CD14-positive monocyte (primary cell): ENCODE measurements around the gene SOBP. TPM values are rescaled to one million over a fixed set of nuclear protein-coding genes. Genes with fewer than 3 reads are reported as not detected.

Experiments
- DNase-seq, 3 donors: peaks; one replicate each; pipeline ENCODE4 v3.0.0-alpha.2; 2011 to 2022
- H2AFZ ChIP-seq: 2 replicates; pipeline ENCODE4 v1.6.0; 2012; ENCODE audit warnings: mild to moderate bottlenecking, low read depth, low read length, inconsistent platforms; ENCODE audit not compliant: insufficient read depth, poor library complexity, severe bottlenecking
- H3K27ac ChIP-seq, 2 donors: 1 replicate in 1 of 2; 2 replicates in 1 of 2; pipeline ENCODE4 v1.5.1; 2012 to 2013; ENCODE audit warnings: low read length in 2 of 2, control low read depth in 1 of 2, inconsistent platforms in 1 of 2, low read depth in 1 of 2, mild to moderate bottlenecking in 1 of 2
- H3K27me3 ChIP-seq, 2 donors: one replicate each; pipeline versions ENCODE4 v1.6.0 to v1.6.1; 2011 to 2013; ENCODE audit warnings: low read length in 2 of 2; ENCODE audit not compliant: control insufficient read depth in 2 of 2, insufficient read depth in 2 of 2
- H3K36me3 ChIP-seq, 2 donors: replicated peaks in 1 of 2; 1 replicate in 1 of 2; 2 replicates in 1 of 2; pipeline versions ENCODE4 v1.5.1 to v1.6.1; 2012 to 2013; ENCODE audit warnings: low read length in 2 of 2, control low read depth in 1 of 2, inconsistent platforms in 1 of 2, mild to moderate bottlenecking in 1 of 2; ENCODE audit not compliant: insufficient read depth in 2 of 2, control insufficient read depth in 1 of 2
- H3K4me1 ChIP-seq, 2 donors: 1 replicate in 1 of 2; 2 replicates in 1 of 2; pipeline versions ENCODE4 v1.5.1 to v1.6.1; 2012 to 2013; ENCODE audit warnings: low read length in 2 of 2, control low read depth in 1 of 2, inconsistent platforms in 1 of 2, mild to moderate bottlenecking in 1 of 2, moderate library complexity in 1 of 2; ENCODE audit not compliant: insufficient read depth in 2 of 2, control insufficient read depth in 1 of 2
- H3K4me2 ChIP-seq: replicated peaks from 2 replicates; pipeline ENCODE3; 2012; ENCODE audit warnings: low read length, moderate library complexity, mild to moderate bottlenecking; ENCODE audit not compliant: poor library complexity, severe bottlenecking; ENCODE audit errors: extremely low read depth
- H3K4me3 ChIP-seq, 3 experiments: fragments of 200-600 bp in 1 of 3; sonication (generic) in 1 of 3; replicated peaks in 1 of 3; 1 replicate in 2 of 3; 2 replicates in 1 of 3; pipeline ENCODE4 v1.5.1; 2011 to 2013; ENCODE audit warnings: low read length in 3 of 3, mild to moderate bottlenecking in 3 of 3, control low read depth in 2 of 3, low read depth in 2 of 3, inconsistent platforms in 1 of 3, moderate library complexity in 1 of 3
- H3K79me2 ChIP-seq: 2 replicates; pipeline ENCODE4 v1.6.0; 2012; ENCODE audit warnings: mild to moderate bottlenecking, control low read depth, inconsistent platforms, low read length, moderate library complexity; ENCODE audit not compliant: insufficient read depth
- H3K9ac ChIP-seq: 2 replicates; pipeline ENCODE4 v1.6.0; 2017; ENCODE audit warnings: low read length, mild to moderate bottlenecking; ENCODE audit not compliant: insufficient read depth, poor library complexity, severe bottlenecking
- H3K9me3 ChIP-seq, 2 donors: replicated peaks in 1 of 2; 1 replicate in 1 of 2; 2 replicates in 1 of 2; pipeline versions ENCODE4 v1.5.1 to v1.6.1; 2012 to 2013; ENCODE audit warnings: low read length in 2 of 2, control low read depth in 1 of 2; ENCODE audit not compliant: control insufficient read depth in 1 of 2, insufficient read depth in 1 of 2
- H4K20me1 ChIP-seq: 2 replicates; pipeline ENCODE4 v1.6.0; 2012; ENCODE audit warnings: mild to moderate bottlenecking, low read length, control low read depth, moderate library complexity; ENCODE audit not compliant: insufficient read depth
- H3K27ac Mint-ChIP-seq, 7 donors: one replicate each; pipeline ENCODE4 v1.8.0; 2020; ENCODE audit warnings: mild to moderate bottlenecking in 7 of 7, mixed read lengths in 7 of 7, moderate library complexity in 6 of 7, inconsistent platforms in 2 of 7
- H3K27me3 Mint-ChIP-seq, 3 donors: one replicate each; pipeline ENCODE4 v1.8.0; 2021 to 2022; ENCODE audit warnings: low read depth in 3 of 3, mild to moderate bottlenecking in 3 of 3, mixed read lengths in 3 of 3, moderate library complexity in 3 of 3, inconsistent platforms in 1 of 3
- H3K36me3 Mint-ChIP-seq, 2 donors: one replicate each; pipeline ENCODE4 v1.8.0; 2020; ENCODE audit warnings: mixed read lengths in 2 of 2, inconsistent platforms in 1 of 2, mild to moderate bottlenecking in 1 of 2
- H3K4me1 Mint-ChIP-seq: one replicate; pipeline ENCODE4 v1.8.0; 2020; ENCODE audit warnings: mild to moderate bottlenecking, mixed read lengths
- H3K4me3 Mint-ChIP-seq, 2 donors: one replicate each; pipeline ENCODE4 v1.8.0; 2020; ENCODE audit warnings: mild to moderate bottlenecking in 2 of 2, mixed read lengths in 2 of 2, moderate library complexity in 1 of 2
- H3K9me3 Mint-ChIP-seq, 7 donors: one replicate each; pipeline ENCODE4 v1.8.0; 2020 to 2022; ENCODE audit warnings: mixed read lengths in 7 of 7, mild to moderate bottlenecking in 6 of 7, moderate library complexity in 6 of 7, inconsistent platforms in 2 of 7
- WGBS: methylation state at CpG from one replicate; pipeline ENCODE4 v1.1.5; 2013; ENCODE audit warnings: missing lambda C conversion rate; ENCODE audit not compliant: insufficient coverage; 5-methylcytosine and 5-hydroxymethylcytosine counted together
- intact Hi-C, 2 donors: fragments of 100-400 bp; cut with micrococcal nuclease; formaldehyde crosslinking; loops; one replicate each; pipeline versions ENCODE4 v1.15.0 to v1.15.1; 2023
- polyA plus RNA-seq, 3 donors: library from polyadenylated mRNA; depleted of rRNA in 1 of 3; unstranded in 2 of 3; stranded (reverse) in 1 of 3; fragments of 300-500 nt in 2 of 3; fragments of >200 nt in 1 of 3; fragmentation: Illumina TruSeq in 2 of 3; gene quantifications; 1 replicate in 2 of 3; 2 replicates in 1 of 3; pipeline ENCODE4 v1.2.3, GENCODE V29; 2012 to 2021
- TF ChIP-seq, protein P1 (sequence below): fragments of 200-600 bp; IDR thresholded peaks from one replicate; pipeline ENCODE4 v1.8.0; 2022; ENCODE audit warnings: antibody characterized with exemption, mild to moderate bottlenecking

SOBP gene
- polyA plus RNA-seq, 3 donors, result not detected

DNA sequence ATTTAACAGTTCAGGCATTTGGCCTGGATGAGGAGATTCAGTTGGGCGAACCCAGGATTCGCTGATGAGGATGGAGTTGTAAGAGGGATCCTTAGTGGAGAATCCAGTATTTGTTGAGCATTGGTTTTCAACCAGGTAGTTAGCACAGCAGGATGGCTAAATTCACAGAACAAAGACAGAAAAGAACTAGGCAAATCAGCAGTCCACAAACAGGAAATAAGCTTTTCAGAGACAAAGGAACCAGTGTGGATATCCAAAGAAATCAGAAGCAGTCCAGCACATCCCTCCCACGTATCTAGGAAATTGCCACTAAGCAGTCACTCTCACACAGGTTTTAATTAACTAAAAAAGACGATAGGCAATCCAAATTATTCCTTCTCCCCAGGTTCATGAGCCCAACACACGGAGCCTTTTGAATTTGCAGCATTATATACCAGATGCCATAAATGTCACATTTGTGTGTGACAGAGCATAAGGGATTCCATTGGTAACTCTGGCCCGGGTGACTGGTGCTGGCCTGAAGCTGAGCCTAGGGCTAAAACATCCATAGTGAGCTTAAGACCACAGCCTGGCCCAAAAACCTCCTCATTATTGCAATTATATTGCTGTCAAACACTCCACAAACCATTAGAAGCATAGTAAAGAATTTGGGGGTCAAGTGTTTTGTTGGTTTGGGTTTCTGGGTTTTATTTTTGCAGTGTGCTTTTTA is 131.5 kb downstream of the SOBP start:
- DNase-seq, result no peak
- H3K79me2 ChIP-seq, result no peaks in the 10 kb centered on the region
- H3K4me3 Mint-ChIP-seq, result no peak overlapping the region

DNA sequence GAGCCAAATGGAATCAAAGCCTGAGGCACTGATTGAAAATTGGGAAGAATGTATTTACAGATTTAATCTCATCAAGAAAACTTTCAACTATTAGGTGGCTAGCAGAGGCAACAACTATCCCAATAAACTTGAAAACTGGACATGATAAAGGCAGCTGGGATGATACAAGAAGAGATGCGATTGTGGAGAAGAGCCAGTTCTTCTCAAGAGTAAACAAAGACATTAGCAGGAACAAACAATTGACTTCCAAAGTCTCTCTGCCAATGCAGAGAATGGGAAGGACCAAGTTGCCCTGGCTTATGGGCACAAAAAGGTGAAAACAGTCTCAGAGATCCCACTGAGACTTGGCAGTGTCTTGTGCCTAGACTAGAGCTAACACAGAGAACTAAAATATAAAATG is 132.4 kb downstream of the SOBP start:
- Mint-ChIP-seq H3K36me3 (no peaks in the 10 kb centered on the region), H3K27ac (no peak overlapping the region), H3K4me3 (no peak overlapping the region), H3K4me1 (no peaks in the 10 kb centered on the region), H3K9me3 (no peaks in the 10 kb centered on the region), H3K27me3 (peaks cover 10 to 25% (median 15%) of the 10 kb centered on the region in 3 donors)
- DNase-seq, result no peak
- no peak overlapping the region for H3K4me2 ChIP-seq
- H3K4me1 ChIP-seq, result no peaks in the 10 kb centered on the region
- intact Hi-C loops, result no loop called here
- no CpG with 5 or more reads among the region's 1 CpG for WGBS
- no peaks in the 10 kb centered on the region for H3K79me2 ChIP-seq
- TF ChIP-seq, protein P1, sequence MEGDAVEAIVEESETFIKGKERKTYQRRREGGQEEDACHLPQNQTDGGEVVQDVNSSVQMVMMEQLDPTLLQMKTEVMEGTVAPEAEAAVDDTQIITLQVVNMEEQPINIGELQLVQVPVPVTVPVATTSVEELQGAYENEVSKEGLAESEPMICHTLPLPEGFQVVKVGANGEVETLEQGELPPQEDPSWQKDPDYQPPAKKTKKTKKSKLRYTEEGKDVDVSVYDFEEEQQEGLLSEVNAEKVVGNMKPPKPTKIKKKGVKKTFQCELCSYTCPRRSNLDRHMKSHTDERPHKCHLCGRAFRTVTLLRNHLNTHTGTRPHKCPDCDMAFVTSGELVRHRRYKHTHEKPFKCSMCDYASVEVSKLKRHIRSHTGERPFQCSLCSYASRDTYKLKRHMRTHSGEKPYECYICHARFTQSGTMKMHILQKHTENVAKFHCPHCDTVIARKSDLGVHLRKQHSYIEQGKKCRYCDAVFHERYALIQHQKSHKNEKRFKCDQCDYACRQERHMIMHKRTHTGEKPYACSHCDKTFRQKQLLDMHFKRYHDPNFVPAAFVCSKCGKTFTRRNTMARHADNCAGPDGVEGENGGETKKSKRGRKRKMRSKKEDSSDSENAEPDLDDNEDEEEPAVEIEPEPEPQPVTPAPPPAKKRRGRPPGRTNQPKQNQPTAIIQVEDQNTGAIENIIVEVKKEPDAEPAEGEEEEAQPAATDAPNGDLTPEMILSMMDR, result no peak
- no peaks in the 10 kb centered on the region for H3K36me3 ChIP-seq
- no peak overlapping the region for H3K9ac ChIP-seq
- H2AFZ ChIP-seq, result no peak overlapping the region
- H3K4me3 ChIP-seq, result no peak overlapping the region
- H3K9me3 ChIP-seq, result no peaks in the 10 kb centered on the region
- no peak overlapping the region for H3K27ac ChIP-seq
- H3K27me3 ChIP-seq, result peaks cover 0 to 6% of the 10 kb centered on the region in 2 donors
- H4K20me1 ChIP-seq, result no peaks in the 10 kb centered on the region

More for the DNA sequence above, 131.5 kb downstream of the SOBP start:
- WGBS, result 100% methylated on average over 1 of the region's 6 CpGs
- Mint-ChIP-seq H3K9me3 (no peaks in the 10 kb centered on the region), H3K27ac (no peak overlapping the region), H3K36me3 (no peaks in the 10 kb centered on the region), H3K27me3 (peaks cover 11 to 24% (median 14%) of the 10 kb centered on the region in 3 donors), H3K4me1 (no peaks in the 10 kb centered on the region)
- intact Hi-C loops, result no loop called here
- Histone ChIP-seq H3K4me3 (no peak overlapping the region), H3K9ac (no peak overlapping the region), H3K27me3 (peaks cover 0 to 6% of the 10 kb centered on the region in 2 donors), H3K36me3 (no peaks in the 10 kb centered on the region), H2AFZ (no peak overlapping the region), H3K4me2 (no peak overlapping the region), H3K9me3 (no peaks in the 10 kb centered on the region), H3K27ac (no peak overlapping the region), H4K20me1 (no peaks in the 10 kb centered on the region), H3K4me1 (no peaks in the 10 kb centered on the region)
- TF ChIP-seq, protein P1, result no peak
